Duodenal mucosa (tissue), 2 donors: ENCODE data around the gene SOX12.

Source experiments
- H3K27ac ChIP-seq: one replicate; pipeline ENCODE4 v1.7.0; 2013; ENCODE audit warnings: low read depth, low read length
- H3K27me3 ChIP-seq, 2 donors: one replicate each; pipeline ENCODE4 v1.7.0; 2013; ENCODE audit warnings: low read length in 2 of 2, control low read depth in 1 of 2; ENCODE audit not compliant: insufficient read depth in 2 of 2, control insufficient read depth in 1 of 2
- H3K36me3 ChIP-seq, 2 donors: one replicate each; pipeline ENCODE4 v1.7.0; 2013; ENCODE audit warnings: low read length in 2 of 2, control low read depth in 1 of 2; ENCODE audit not compliant: insufficient read depth in 2 of 2, control insufficient read depth in 1 of 2
- H3K4me1 ChIP-seq, 2 donors: one replicate each; pipeline ENCODE4 v1.7.0; 2013; ENCODE audit warnings: low read length in 2 of 2, control low read depth in 1 of 2; ENCODE audit not compliant: insufficient read depth in 2 of 2, control insufficient read depth in 1 of 2
- H3K4me3 ChIP-seq, 2 donors: one replicate each; pipeline ENCODE4 v1.7.0; 2013; ENCODE audit warnings: low read length in 2 of 2, low read depth in 1 of 2
- H3K9ac ChIP-seq, 2 donors: one replicate each; pipeline ENCODE4 v1.7.0; 2013; ENCODE audit warnings: low read length in 2 of 2, low read depth in 1 of 2
- H3K9me3 ChIP-seq, 2 donors: one replicate each; pipeline ENCODE4 v1.7.0; 2013; ENCODE audit warnings: low read length in 2 of 2, control low read depth in 1 of 2; ENCODE audit not compliant: control insufficient read depth in 1 of 2

SOX12 gene

GRCh38 chr20:301886-302848, 23.2 kb upstream of the SOX12 start:
- Histone ChIP-seq H3K4me3 (no peak overlapping the region), H3K27me3 (no peaks in the 10 kb centered on the region), H3K9ac (no peak overlapping the region), H3K27ac (no peak overlapping the region), H3K9me3 (no peaks in the 10 kb centered on the region), H3K36me3 (peaks cover 0 to 10% of the 10 kb centered on the region in 2 donors), H3K4me1 (peaks cover 20 to 24% of the 10 kb centered on the region in 2 donors)

GRCh38 chr20:305745-306144, 19.6 kb upstream of the SOX12 start:
- Histone ChIP-seq H3K9me3 (no peaks in the 10 kb centered on the region), H3K36me3 (no peaks in the 10 kb centered on the region), H3K4me1 (peaks cover 8 to 16% of the 10 kb centered on the region in 2 donors), H3K9ac (no peak overlapping the region), H3K27ac (no peak overlapping the region), H3K4me3 (no peak overlapping the region), H3K27me3 (no peaks in the 10 kb centered on the region)

- no peak overlapping the region for H3K9ac ChIP-seq
Measured at GRCh38 chr20:308427-309038, 16.8 kb upstream of the SOX12 start.

GRCh38 chr20:309306-309840, 16.0 kb upstream of the SOX12 start:
- Histone ChIP-seq H3K9ac (peak overlapping the region in 1 of 2 donors; percentile 1), H3K4me3 (peak overlapping the region; percentile 43 to 49)

More at GRCh38 chr20:308427-309038, 16.8 kb upstream of the SOX12 start:
- Histone ChIP-seq H3K36me3 (no peaks in the 10 kb centered on the region), H3K9me3 (no peaks in the 10 kb centered on the region), H3K27ac (no peak overlapping the region), H3K4me3 (no peak overlapping the region), H3K4me1 (peaks cover 4 to 10% of the 10 kb centered on the region in 2 donors), H3K27me3 (no peaks in the 10 kb centered on the region)

GRCh38 chr20:309841-310644, 15.3 kb upstream of the SOX12 start:
- peak overlapping the region in 1 of 2 donors; percentile 1 for H3K9ac ChIP-seq

More at GRCh38 chr20:309306-309840, 16.0 kb upstream of the SOX12 start:
- H3K27me3 ChIP-seq: no peaks in the 10 kb centered on the region
- H3K27ac ChIP-seq: peak overlapping the region; percentile 51
- peaks cover 4 to 10% of the 10 kb centered on the region in 2 donors for H3K4me1 ChIP-seq
- H3K36me3 ChIP-seq: no peaks in the 10 kb centered on the region
- H3K9me3 ChIP-seq: no peaks in the 10 kb centered on the region

GRCh38 chr20:310645-311044, 14.7 kb upstream of the SOX12 start:
- Histone ChIP-seq H3K9ac (no peak overlapping the region), H3K27ac (no peak overlapping the region), H3K4me3 (peak overlapping the region in 1 of 2 donors; percentile 49), H3K36me3 (no peaks in the 10 kb centered on the region), H3K9me3 (no peaks in the 10 kb centered on the region), H3K27me3 (no peaks in the 10 kb centered on the region), H3K4me1 (peaks cover 4 to 10% of the 10 kb centered on the region in 2 donors)

More at GRCh38 chr20:309841-310644, 15.3 kb upstream of the SOX12 start:
- Histone ChIP-seq H3K4me1 (peaks cover 4 to 10% of the 10 kb centered on the region in 2 donors), H3K4me3 (peak overlapping the region; percentile 43 to 49), H3K36me3 (no peaks in the 10 kb centered on the region), H3K27ac (peak overlapping the region; percentile 65), H3K9me3 (no peaks in the 10 kb centered on the region), H3K27me3 (no peaks in the 10 kb centered on the region)

- no peaks in the 10 kb centered on the region for H3K27me3 ChIP-seq
- peaks cover 4 to 10% of the 10 kb centered on the region in 2 donors for H3K4me1 ChIP-seq
- no peak overlapping the region for H3K4me3 ChIP-seq
- no peak overlapping the region for H3K27ac ChIP-seq
- no peaks in the 10 kb centered on the region for H3K9me3 ChIP-seq
- no peaks in the 10 kb centered on the region for H3K36me3 ChIP-seq
- no peak overlapping the region for H3K9ac ChIP-seq
Measured at GRCh38 chr20:311609-312008, 13.7 kb upstream of the SOX12 start.

GRCh38 chr20:312067-312466, 13.3 kb upstream of the SOX12 start:
- peaks cover 4 to 10% of the 10 kb centered on the region in 2 donors for H3K4me1 ChIP-seq
- no peak overlapping the region for H3K4me3 ChIP-seq
- H3K27me3 ChIP-seq: no peaks in the 10 kb centered on the region
- no peak overlapping the region for H3K9ac ChIP-seq
- no peak overlapping the region for H3K27ac ChIP-seq
- no peaks in the 10 kb centered on the region for H3K9me3 ChIP-seq
- H3K36me3 ChIP-seq: no peaks in the 10 kb centered on the region

- Histone ChIP-seq H3K4me3 (no peak overlapping the region), H3K27ac (no peak overlapping the region), H3K27me3 (no peaks in the 10 kb centered on the region), H3K36me3 (no peaks in the 10 kb centered on the region), H3K9me3 (no peaks in the 10 kb centered on the region), H3K9ac (no peak overlapping the region), H3K4me1 (peaks cover 4 to 10% of the 10 kb centered on the region in 2 donors)
Measured at GRCh38 chr20:312866-313265, 12.5 kb upstream of the SOX12 start.
